ENCODE data around the gene PARP8.

PARP8 gene

GRCh38 chr5:50655067-50655809 lies 11.2 kb upstream of the PARP8 start:
- no peak for TF ChIP-seq CTCF (IDR thresholded peaks at IDR 0.05; ENCODE audit: low read depth, low read length)
- H3K4me3 ChIP-seq (ENCODE audit: low read depth, low read length): no peak overlapping the region

- TF ChIP-seq CTCF (IDR thresholded peaks at IDR 0.05; ENCODE audit: low read depth, low read length): no peak
- H3K4me3 ChIP-seq (ENCODE audit: low read depth, low read length): no peak overlapping the region
Measured at GRCh38 chr5:50655810-50656205, 10.6 kb upstream of the PARP8 start.

- H3K4me3 ChIP-seq (ENCODE audit: low read depth, low read length): no peak overlapping the region
- no peak for TF ChIP-seq CTCF (IDR thresholded peaks at IDR 0.05; ENCODE audit: low read depth, low read length)
Measured at GRCh38 chr5:50657044-50657443, 9.4 kb upstream of the PARP8 start.

GRCh38 chr5:50658246-50658645 lies 8.2 kb upstream of the PARP8 start:
- no peak for TF ChIP-seq CTCF (IDR thresholded peaks at IDR 0.05; ENCODE audit: low read depth, low read length)
- no peak overlapping the region for H3K4me3 ChIP-seq (ENCODE audit: low read depth, low read length)

- TF ChIP-seq CTCF (IDR thresholded peaks at IDR 0.05; ENCODE audit: low read depth, low read length): no peak
- no peak overlapping the region for H3K4me3 ChIP-seq (ENCODE audit: low read depth, low read length)
Measured at GRCh38 chr5:50663636-50664035, 2.8 kb upstream of the PARP8 start.

GRCh38 chr5:50665091-50665490 lies 1.3 kb upstream of the PARP8 start:
- H3K4me3 ChIP-seq (ENCODE audit: low read depth, low read length): no peak overlapping the region
- TF ChIP-seq CTCF (IDR thresholded peaks at IDR 0.05; ENCODE audit: low read depth, low read length): no peak

GRCh38 chr5:50665761-50666202 lies 655 bp upstream of the PARP8 start:
- H3K4me3 ChIP-seq (ENCODE audit: low read depth, low read length): peak overlapping the region; percentile 87
